NCI-H1048 (cell line): Measurements from ENCODE around the gene NUDT16L1.
"Not testable (repeated sequence)": the region's sequence is repeated elsewhere in the genome, so short reads cannot be mapped to it uniquely, and the experiment has no call there.

Source experiments
- DNase-seq: peaks from one replicate; lab custom pipeline; 2025; lab: John Stamatoyannopoulos, UW

Gene NUDT16L1

DNA sequence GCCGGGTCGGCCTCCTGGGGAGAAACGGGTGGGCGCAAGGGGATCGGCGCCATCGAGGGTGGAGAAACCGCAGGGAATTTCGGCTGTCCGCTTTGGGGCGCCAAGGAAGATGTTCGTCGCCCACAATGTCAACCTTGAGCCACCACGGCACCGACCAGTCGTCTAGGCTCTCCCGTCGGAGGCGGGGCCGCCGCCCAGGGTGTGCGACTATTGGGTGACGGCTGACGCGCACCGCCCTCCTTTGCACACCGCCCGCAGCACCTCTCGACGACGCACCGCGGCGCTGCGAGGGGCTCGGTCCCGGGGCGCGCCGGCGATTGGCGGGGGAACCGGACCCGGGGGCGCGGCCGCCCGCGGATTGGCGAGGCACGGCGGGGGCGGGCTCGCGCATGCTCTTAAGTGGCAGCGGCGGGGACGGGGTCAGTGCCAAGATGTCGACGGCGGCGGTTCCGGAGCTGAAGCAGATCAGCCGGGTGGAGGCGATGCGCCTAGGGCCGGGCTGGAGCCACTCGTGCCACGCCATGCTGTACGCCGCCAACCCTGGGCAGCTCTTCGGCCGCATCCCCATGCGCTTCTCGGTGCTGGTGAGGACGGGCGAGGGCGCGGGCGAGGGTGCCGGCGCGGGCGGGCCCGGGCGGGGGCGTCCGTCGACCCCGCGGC lies at the start of gene NUDT16L1:
Gene NUDT16L1, plus strand, starts transcription at position 267 of the 660 bp plus-strand sequence. Its CDS starts 165 bp downstream, at position 432.
- peak; percentile 61 for DNase-seq

DNA sequence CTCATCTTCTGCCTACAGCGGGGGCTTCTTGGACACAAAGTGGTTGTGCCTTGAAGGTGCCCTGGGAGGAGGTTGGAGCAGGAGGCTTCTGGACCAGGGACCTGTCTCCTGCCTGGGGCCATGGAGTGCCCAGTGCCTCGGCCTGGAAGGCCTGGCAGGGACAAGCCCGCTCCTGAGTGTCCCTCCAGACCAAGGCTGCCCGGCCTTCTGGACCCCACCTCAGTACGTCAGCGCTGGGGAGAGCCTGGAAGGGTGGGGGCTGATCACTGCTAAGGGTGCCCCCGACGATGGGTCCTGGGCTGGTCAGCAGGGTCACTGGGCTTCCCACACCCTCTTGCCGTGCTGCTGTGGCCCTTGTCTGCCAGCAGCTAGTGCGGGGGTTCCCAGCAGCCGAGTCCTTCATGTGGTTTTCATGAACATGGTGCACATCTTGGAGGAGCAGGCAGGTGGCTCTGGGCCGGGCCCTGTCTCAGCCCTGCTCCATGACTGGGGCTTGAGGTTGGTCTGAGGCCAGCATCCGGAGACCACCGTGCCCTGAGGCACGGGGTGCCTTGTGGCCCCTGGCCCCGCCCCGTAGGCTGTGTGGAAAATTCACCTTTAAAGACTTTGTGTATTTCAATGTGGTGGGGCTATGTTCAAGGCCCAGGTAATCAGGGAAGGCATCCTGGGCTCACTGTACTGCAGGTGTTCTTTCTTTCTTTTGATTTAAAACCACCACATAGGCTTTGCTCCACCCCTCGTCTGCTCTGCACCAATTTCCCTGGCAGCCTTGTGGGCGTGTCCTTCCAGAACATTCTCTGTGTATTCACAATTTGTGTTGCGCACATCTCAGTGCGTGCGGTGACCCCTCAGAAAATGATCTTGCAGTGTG lies 46.4 kb upstream of the NUDT16L1 start:
- DNase-seq = no peak

DNA sequence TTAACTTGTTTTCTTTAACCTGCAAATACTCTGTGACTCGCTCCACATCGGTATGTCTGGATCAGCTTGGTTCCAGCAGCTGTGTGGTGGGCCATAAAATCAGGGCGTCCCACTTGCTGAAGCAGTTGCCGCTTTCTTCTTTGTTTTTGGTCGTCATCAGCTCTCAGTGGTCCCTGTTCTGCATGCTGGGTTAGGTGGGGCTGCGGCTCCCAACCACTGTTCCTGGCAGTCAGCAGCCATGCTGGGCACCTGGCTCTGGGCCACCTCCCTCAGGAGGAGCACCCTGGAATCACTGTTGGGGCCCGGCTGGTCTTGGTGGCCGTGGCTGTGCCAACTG lies 45.8 kb upstream of the NUDT16L1 start:
- no peak for DNase-seq

DNA sequence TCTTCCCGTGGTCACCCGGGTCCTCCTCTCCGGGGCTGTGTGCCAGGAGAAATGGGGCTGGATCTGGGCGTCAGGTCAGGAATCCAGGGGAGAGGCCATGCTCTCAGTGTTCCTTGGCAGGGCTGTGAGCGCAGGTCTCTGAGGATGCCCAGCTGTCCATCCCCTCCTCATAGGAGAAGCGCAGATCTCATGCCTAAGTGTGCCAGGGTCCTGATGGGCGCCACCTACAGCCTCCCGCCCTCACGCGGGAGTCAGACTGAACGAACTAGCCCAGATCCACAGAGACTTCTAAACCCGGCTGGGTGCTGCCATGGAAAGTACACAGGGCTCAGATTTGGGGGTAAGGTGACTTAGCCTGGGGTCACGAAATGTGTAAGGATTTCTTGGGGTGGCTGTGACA lies 44.4 kb upstream of the NUDT16L1 start:
- DNase-seq = no peak

DNA sequence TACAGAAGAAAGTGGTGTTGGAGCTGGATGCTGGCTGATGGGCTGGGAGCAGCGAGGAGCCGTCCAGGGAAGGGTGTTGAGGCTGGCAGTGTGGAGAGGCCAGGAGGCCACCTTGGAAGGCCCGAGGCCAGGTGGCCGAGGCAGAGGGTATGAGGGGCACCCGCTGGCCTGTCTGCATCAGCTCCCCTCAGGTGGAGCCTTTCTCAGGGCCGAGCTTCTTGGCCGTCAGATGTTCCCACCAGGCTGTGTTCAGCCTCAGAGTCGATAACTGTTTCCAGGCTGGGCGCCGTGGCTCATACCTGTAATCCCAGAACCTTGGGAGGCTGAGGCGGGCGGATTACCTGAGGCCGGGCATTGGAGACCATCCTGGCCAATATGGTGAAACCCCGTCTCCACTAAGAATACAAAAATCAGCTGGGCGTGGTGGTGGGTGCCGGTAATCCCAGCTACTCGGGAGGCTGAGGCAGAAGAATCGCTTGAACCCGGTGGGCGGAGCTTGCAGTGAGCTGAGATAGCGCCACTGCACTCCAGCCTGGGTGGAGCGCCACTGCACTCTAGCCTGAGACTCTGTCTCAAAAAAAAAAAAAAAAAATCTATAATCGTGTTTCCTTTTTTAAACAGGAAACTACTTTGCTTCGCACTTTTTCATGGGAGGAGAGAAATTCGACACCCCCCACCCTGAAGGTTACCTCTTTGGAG lies 43.5 kb upstream of the NUDT16L1 start:
- no peak for DNase-seq

DNA sequence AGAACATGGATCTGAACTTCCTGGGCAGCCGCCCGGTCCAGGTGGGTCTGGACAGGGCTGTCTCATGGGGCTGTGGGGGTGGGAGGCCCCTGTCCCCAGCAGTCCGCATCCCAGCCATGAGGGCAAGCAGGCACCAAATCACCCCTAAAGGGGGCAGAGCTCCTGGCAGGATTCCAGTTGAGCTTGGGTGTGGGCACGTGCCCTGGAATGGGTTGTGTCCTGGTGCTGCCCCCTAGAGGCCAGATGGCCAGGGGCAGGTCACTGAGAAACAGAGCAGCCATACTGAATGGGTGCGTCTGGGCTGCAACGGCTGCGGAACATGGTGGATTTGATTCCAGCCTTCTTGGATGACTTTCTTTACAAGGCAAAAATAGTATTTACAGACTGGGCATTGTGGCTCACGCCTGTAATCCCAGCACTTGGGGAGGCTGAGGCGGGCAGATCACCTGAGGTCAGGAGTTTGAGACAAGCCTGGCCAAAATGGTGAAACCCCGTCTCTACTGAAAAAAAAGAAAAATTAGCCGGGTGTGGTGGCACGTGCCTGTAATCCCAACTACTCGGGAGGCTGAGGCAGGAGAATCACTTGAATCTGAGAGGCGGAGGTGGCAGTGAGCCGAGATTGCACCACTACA lies 42.8 kb upstream of the NUDT16L1 start:
- not testable (repeated sequence) for DNase-seq

DNA sequence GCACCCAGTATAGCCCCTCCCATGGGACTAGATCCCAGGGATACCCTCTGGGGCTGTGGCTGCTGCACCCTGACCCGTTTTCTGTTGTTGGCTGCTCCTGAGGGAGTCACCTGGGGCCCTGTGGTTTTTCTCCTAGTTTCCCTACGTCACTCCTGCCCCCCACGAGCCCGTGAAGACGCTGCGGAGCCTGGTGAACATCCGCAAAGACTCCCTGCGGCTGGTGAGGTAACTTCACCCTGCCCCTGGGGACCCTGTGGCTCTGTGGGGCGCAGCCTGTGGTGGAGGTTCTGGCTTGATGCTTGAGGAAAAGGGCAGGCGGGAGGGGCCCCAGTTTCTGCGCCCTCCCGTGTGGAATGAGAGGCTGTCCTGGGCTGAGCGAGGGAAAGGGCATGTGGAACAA lies 41.5 kb upstream of the NUDT16L1 start:
- DNase-seq = no peak

DNA sequence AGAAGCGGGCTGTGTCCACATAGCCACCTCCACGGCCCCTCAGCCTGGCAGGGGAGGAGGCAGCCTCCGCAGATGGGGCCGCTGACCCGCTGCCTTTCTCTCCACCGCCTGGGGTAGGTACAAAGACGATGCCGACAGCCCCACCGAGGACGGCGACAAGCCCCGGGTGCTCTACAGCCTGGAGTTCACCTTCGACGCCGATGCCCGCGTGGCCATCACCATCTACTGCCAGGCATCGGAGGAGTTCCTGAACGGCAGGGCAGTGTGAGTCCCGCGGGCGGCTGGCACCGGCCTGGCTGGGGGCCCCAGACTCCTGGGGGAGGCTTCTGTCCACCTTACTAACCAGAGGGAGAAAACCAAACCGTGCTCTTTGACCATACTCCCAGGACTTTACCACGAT lies 40.8 kb upstream of the NUDT16L1 start:
- no peak for DNase-seq

DNA sequence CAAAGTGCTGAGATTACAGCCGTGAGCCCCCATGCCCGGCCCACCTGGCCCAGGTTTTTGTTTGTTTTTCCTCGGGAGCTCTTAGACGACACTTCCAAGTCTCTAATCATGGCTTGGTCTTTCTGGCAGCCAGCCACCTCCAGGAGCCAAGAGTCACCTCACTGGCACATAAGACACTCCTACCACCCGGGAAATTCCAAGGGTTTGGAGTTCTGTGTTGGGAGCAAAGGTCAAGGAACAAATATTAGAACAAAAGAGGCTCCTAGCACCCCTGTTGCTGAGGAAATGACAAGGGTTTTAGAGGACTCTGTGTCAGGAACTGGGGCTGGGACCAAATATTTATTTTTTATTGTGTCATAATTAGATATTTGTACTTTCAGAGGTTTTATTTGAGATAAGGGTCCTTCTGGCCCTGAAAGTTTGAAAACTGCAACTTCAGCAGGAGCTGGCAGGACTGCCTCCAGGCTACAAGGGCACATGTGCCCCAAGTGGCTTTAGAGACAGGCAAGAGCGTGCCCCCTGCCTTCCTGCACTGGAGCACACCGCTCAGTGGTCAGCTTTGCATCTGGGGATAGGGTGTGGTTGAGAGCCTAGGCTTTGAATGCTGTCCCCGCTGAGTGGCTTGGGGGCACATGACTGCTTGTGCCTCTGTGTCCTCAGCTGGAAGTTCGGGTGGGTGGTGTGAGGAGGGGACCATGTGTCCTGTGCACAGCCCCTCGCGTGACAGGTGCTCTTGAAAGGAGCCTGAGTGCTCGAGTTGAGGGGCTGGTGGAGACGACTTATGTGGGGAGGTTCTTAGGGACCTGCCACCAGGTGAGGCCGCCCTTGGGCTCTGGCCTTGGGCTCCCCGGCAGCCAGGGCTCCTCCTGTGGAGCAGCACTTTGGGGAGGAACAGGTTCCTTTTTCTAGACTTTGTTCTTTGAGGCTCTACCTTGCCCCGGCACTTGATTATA lies 39.1 kb upstream of the NUDT16L1 start:
- DNase-seq = no peak

DNA sequence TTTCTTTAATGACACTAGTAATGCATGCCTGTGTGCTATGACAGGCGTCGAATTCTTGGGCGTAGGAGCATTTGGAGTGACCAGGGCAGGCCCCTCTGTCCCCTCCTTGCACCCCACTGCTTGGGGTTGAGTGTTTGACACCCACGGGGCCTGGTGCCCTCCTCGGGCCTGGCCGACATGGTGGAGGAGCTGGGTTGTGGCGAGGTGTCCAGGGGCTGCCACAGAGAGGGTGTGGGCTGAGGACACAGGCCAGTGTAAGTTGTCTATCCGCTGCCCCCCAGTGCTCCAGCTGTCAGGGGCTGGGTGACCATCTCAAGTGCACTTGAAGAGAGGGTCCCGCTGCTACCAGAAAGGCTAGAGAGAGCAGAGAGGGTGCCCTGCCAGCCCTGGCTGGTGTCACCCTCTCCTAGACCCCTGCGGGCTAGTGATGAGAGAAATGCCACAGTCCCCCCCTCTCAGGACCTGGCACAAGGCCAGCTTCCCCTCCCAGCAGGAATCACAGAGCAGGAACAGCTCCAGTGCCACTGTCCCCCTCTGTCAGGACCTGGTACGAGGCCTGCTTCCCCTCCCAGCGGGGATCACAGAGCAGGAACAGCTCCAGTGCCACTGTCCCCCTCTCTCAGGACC lies 38.3 kb upstream of the NUDT16L1 start:
- DNase-seq = no peak

DNA sequence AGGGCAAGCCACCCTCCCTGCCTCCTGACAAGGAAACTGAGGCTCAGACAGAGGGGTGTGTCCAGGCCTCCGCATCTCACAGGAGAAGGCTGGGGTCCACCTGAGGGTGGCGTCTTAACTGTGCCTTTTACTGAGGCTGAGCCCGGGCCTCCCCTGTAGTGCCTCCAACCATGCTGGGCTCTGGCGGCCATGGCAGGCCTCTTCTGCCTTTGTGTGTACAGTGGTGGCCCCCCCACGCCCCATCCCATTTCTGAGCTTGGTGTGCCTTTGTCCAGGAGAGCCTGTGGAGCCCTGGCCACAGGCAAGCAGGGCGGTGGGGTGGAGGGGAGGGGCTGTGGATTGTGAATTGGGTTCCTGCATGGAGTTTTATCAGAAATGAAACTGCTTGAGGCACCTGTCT lies 37.6 kb upstream of the NUDT16L1 start:
- no peak for DNase-seq

DNA sequence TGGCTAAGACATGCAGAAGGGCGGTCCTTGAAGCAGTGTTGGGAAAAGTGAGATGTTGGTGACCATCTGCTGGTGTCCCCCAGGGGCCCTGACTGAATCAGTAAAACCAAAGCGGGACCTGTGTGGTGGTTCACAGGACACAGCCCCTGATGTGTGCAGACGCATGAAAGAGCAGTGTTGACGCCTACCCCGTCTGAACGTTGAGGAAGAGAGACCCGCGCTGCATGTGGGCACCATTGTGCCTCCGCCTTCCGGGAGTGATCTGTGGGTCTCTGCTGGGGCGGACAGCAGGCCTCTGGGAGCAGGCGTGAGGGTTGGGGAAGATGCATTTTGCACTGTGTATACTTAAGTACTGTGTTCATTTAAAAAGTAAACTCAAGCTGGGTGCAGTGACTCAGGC lies 37.1 kb upstream of the NUDT16L1 start:
- no peak for DNase-seq

DNA sequence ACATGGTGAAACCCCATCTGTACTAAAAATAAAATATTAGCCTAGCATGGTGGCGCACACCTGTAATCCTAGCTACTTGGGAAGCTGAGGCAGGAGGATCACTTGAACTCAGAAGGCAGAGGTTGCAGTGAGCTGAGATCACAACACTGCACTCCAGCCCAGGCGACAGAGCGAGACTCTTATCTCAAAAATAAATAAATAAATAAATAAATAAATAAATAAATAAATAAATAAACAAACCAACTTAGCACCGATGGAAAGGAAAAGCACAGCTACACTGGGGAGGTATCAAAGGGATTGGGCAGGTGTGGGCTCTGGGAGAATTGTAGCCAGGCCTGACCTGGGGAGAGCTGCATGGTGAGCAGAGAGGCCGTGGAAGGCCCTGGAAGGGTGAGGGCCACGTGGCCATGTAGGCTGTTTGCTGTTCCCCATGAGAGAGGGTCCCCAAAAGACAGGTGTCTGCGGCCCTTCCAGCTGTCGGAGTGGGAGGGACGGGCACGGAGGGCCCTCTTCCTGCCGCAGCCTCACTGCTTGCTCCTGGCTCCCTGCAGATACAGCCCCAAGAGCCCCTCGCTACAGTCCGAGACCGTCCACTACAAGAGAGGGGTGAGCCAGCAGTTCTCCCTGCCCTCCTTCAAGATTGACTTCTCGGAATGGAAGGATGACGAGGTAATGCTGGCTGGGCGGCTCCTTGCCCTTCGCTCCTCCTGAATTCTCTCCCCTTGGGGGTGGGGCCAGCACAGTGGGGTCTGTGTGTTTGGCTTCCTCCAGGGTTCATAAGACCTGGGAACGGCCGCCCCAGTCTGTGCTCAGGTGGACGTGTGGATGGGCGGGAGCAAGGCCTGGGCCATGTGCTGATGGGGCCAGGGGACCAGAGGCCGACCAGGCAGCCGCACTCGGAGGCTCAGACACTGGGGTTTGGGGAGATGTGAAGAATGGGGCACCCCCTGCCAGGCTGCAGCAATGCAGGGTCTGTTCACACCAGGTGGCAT lies 36.4 kb upstream of the NUDT16L1 start:
- DNase-seq = no peak

DNA sequence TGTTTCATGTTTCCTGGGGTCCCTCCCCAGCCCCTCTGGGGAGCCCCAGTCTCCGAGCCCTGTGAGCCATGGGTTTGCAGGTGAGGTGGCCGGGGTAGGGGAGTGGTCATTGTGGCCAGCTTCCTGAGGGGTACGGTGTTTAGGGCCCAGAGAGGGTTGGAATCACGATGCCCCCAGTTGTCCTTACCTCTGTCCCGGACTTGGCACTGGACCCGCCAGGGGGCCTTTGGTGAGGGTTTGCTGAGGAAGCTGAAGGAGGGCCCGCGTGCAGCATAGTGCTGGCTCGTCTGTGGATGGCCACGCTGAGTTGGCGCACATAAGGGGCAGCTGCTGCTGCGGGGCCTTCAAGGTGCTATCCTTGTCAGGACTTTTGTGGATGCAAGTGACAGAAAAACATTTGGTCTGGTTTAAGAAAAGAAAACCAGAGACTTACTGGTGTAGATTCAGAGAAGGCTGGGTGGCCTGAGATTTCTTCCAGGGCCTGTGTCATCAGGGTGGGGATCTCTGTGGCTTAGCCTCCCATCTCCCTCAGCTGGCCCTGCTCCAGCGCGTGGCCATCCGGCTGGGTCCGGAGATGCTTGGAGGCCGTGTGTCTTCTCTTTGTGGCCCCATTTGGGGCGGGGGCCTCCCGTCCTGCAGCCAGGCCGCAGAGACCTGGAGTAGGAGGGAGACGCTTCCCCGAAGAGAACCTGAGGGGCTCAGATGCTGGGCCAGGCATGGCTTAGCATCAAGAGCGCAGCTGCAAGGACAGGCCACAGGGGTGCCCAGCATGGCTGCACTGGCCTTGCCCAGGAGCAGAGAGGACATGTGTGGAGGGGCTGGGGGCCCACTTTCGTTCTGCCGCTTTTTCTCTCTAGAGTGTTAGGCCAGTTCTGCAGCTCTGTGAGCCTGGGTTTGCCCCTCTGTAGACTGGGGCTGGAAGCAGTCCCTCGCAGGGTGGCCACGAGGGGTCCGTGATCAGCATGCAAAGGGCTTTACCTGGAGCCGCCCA lies 33.7 kb upstream of the NUDT16L1 start:
- DNase-seq = no peak

DNA sequence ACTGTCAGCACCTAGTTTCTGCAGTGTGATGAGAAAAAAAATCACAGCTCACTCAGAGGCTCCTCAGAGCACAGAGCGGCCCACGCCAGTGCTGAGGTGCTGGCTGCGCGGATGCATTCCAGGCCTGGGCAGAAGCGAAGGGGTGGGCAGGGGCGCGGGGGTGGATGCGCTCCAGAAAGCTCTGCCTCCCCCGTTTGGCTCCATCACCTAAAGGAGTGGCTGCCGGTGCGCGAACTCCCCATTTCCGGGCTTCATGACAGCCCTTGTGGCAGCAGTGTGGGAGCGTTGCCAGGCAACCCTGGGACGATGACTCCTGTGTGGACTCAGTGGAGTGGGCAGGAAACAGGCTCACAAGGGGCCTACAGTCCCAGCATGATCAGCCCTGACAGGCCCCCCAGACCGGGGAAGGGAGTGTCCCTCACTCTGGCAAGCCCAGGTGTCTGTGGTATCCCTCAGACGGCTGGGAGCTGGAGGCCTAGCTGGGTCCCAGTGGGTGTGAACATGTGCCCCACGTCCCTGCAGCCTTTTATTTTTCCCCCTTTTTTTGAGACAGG lies 32.8 kb upstream of the NUDT16L1 start:
- DNase-seq = no peak

DNA sequence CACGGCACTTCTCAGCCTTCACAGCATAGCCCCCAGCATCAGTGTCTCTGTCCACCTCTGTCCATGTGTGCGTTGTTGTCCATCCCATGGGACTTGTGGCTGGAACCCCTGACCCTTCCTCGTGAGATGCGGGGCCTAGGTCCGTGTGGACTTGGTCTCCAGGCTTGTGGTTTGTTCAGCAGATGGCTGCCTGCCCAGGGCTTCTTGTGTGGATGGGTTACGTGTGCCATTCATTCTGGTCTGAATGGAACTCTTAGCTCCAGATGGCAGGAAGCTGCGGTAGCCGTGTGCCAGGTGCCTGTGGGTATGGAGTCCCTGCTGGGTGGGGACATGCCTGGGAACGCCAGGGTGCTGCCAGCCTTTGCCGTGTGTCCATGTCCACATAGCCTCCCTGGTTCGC lies 31.7 kb upstream of the NUDT16L1 start:
- DNase-seq = no peak

DNA sequence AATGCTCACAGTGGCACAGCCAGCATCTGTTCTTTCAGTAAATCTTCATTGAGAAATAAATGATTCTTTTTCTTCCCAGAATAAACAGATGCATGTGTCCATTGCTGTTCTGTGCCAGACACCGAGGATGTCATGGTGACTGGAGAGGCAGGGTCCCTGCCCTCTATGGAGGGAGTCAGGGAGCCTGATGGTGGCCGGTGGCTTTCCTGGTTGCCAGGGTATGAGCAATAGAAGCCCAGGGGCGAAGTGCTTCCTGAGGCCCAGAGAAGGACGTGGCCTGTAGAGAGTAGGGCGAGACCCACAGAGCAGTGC lies 29.9 kb upstream of the NUDT16L1 start:
- DNase-seq = no peak

DNA sequence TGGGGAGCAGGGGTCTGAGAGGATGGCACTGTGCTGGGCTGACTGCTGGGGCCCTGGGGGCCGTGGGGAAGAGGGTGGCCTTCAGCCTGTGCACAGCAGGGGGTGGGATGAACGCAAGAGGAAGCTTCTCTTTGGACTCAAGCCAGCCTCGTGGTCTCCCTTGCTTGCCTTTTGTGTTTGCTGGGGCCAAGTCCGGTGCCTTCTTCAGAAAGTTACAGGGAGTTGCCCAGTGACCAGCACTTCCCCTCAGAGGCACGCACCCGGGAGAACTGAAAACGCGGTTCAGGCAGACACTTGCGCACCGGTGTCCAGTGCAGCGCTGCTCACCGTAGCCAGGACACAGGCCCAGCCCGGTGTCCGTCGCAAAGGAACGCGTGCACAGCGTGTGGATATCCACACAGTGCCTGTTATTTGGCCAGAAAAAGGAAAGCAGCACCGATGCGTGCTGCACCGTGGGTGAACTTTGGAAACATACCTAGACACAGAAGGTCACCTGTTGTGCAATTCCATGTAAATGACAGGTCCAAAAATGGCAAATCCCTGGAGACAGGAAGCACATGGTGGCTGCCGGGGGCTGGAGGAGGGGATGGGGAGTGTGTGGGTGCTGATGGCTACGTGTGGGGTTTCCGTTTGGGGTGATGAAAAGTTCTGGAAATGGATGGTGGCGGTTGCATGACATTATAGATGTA lies 29.4 kb upstream of the NUDT16L1 start:
- DNase-seq = no peak
